Uterus (tissue), 2 donors: ENCODE results near the gene DCANP1.

ENCODE experiments used
- CTCF ChIP-seq, 4 experiments: fragments of 200-600 bp in 2 of 4; fragments of 450-650 bp in 2 of 4; sonication (generic) in 2 of 4; IDR thresholded peaks; one replicate each; pipeline ENCODE4 v1.5.1; 2016 to 2019; ENCODE audit warnings: antibody characterized with exemption in 4 of 4, mild to moderate bottlenecking in 2 of 4, moderate library complexity in 1 of 4
- POLR2A ChIP-seq, 2 donors: fragments of 450-650 bp; IDR thresholded peaks; one replicate each; pipeline ENCODE4 v1.6.1; 2016; ENCODE audit warnings: antibody characterized with exemption in 2 of 2, mild to moderate bottlenecking in 1 of 2, moderate library complexity in 1 of 2

GRCh38 chr5:135490245-135491037 is 43.3 kb upstream of the DCANP1 start:
- TF ChIP-seq CTCF (IDR thresholded peaks at IDR 0.05) (no peak), POLR2A (IDR thresholded peaks at IDR 0.05) (no peak)
